AG10803 (cell line): Measurements from ENCODE around the gene CMSS1.

ENCODE experiments used
- DNase-seq: peaks from one replicate; pipeline ENCODE4 v3.0.0; 2010; ENCODE audit warnings: low read depth
- H3K4me3 ChIP-seq: 2 replicates; pipeline ENCODE4 v1.5.1; 2011; ENCODE audit warnings: mild to moderate bottlenecking, low read length, control low read depth
- CTCF ChIP-seq: conservative IDR thresholded peaks from 2 replicates; pipeline ENCODE4 v1.5.1; 2011; ENCODE audit warnings: mild to moderate bottlenecking, low read length, control low read depth, inconsistent platforms

Gene CMSS1

GRCh38 chr3:100140976-100141375 is 323.3 kb downstream of the CMSS1 start:
- no peak overlapping the region for H3K4me3 ChIP-seq
- no peak for TF ChIP-seq CTCF
- no peak for DNase-seq

- TF ChIP-seq CTCF, result no peak
- peak; percentile 51 for DNase-seq
- no peak overlapping the region for H3K4me3 ChIP-seq
These were observed 323.9 kb downstream of the CMSS1 start for GRCh38 chr3:100141586-100141985.

GRCh38 chr3:100144255-100144866 is 326.7 kb downstream of the CMSS1 start:
- DNase-seq, result no peak
- TF ChIP-seq CTCF, result no peak
- no peak overlapping the region for H3K4me3 ChIP-seq

- TF ChIP-seq CTCF, result no peak
- no peak overlapping the region for H3K4me3 ChIP-seq
- no peak for DNase-seq
These were observed 331.5 kb downstream of the CMSS1 start for GRCh38 chr3:100149130-100149529.

- TF ChIP-seq CTCF, result no peak
- no peak for DNase-seq
- H3K4me3 ChIP-seq, result no peak overlapping the region
These were observed 332.2 kb downstream of the CMSS1 start for GRCh38 chr3:100149713-100150415.

- no peak for TF ChIP-seq CTCF
- H3K4me3 ChIP-seq, result no peak overlapping the region
- DNase-seq, result peak; percentile 67
These were observed 332.8 kb downstream of the CMSS1 start for GRCh38 chr3:100150473-100150872.

- no peak for DNase-seq
- no peak overlapping the region for H3K4me3 ChIP-seq
- TF ChIP-seq CTCF, result no peak
These were observed 333.5 kb downstream of the CMSS1 start for GRCh38 chr3:100151024-100151707.
